ENCODE data around the gene TLE6. TPM values are rescaled to one million over a fixed set of nuclear protein-coding genes. Genes with fewer than 3 reads are reported as not detected.

The TLE6 gene
- total and polyA plus RNA-seq, 2 of the 13 experiments (the other 11 are each of a cell fraction or from before 2014, with no cell fraction given): 0.24 to 5.5 TPM

DNA sequence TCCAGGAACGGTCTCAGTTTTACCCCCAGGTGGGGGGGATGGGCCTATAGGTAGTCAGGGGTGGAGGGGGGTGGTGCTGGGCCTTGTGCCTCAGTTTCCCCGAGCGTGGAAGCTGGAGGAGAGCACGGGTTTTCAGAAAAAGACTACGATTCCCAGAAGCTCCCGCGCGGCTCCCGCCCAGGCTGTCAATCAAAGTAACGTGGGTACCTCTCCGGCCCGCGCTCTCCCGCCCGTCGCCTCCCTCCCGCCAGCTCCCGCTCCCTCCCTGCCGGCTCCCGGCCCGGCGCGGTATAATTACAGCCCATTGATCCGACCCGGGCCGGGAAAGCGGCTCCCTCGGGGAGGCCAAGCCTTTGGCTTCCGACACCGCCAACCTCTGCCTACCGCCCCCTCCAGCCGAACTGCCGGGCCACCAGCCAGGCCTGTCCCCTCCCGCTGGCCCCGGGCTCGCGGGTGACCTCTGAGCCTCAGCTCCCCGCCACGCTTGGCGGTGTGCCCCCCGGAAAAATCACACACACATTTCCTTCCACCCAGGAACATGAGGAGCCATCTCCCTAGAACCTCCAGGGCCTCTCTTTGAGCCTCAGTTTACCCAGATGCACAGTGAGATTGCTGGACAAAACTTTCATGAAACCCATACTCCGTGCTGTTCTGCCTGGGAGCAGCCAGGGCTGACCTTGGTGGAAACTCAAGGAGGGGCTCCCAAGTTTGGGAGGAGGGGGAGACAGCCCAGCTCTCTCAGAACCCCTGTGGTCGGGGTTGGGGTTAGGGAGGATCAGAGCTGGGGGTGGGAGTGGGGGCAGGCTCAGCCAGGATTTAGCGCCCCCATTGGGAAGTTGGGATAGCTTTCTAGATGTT is 59.0 kb downstream of the TLE6 start (continued):
- TF ChIP-seq ZNF788 (CRISPR knock-in tag; IDR thresholded peaks at IDR 0.05; ENCODE audit: borderline replicate concordance): peak; percentile 80; the same call in 1 of the 2 replicates
- peak; percentile 79 for TF ChIP-seq MTA1 (CRISPR knock-in tag; IDR thresholded peaks at IDR 0.05; ENCODE audit: borderline replicate concordance)
- no peak for TF ChIP-seq ZNF256 (CRISPR knock-in tag; conservative IDR thresholded peaks at IDR 0.05)
- TF ChIP-seq, protein P1, sequence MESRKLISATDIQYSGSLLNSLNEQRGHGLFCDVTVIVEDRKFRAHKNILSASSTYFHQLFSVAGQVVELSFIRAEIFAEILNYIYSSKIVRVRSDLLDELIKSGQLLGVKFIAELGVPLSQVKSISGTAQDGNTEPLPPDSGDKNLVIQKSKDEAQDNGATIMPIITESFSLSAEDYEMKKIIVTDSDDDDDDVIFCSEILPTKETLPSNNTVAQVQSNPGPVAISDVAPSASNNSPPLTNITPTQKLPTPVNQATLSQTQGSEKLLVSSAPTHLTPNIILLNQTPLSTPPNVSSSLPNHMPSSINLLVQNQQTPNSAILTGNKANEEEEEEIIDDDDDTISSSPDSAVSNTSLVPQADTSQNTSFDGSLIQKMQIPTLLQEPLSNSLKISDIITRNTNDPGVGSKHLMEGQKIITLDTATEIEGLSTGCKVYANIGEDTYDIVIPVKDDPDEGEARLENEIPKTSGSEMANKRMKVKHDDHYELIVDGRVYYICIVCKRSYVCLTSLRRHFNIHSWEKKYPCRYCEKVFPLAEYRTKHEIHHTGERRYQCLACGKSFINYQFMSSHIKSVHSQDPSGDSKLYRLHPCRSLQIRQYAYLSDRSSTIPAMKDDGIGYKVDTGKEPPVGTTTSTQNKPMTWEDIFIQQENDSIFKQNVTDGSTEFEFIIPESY (CRISPR knock-in tag; IDR thresholded peaks at IDR 0.05): peak; percentile 45
- TF ChIP-seq ZC3H13 (CRISPR knock-in tag; IDR thresholded peaks at IDR 0.05): peak; percentile 53; the same call in 1 of the 2 replicates
- no peak for TF ChIP-seq ZEB1 (IDR thresholded peaks at IDR 0.05; ENCODE audit: insufficient replicate concordance, low read depth)
- TF ChIP-seq, protein P2, sequence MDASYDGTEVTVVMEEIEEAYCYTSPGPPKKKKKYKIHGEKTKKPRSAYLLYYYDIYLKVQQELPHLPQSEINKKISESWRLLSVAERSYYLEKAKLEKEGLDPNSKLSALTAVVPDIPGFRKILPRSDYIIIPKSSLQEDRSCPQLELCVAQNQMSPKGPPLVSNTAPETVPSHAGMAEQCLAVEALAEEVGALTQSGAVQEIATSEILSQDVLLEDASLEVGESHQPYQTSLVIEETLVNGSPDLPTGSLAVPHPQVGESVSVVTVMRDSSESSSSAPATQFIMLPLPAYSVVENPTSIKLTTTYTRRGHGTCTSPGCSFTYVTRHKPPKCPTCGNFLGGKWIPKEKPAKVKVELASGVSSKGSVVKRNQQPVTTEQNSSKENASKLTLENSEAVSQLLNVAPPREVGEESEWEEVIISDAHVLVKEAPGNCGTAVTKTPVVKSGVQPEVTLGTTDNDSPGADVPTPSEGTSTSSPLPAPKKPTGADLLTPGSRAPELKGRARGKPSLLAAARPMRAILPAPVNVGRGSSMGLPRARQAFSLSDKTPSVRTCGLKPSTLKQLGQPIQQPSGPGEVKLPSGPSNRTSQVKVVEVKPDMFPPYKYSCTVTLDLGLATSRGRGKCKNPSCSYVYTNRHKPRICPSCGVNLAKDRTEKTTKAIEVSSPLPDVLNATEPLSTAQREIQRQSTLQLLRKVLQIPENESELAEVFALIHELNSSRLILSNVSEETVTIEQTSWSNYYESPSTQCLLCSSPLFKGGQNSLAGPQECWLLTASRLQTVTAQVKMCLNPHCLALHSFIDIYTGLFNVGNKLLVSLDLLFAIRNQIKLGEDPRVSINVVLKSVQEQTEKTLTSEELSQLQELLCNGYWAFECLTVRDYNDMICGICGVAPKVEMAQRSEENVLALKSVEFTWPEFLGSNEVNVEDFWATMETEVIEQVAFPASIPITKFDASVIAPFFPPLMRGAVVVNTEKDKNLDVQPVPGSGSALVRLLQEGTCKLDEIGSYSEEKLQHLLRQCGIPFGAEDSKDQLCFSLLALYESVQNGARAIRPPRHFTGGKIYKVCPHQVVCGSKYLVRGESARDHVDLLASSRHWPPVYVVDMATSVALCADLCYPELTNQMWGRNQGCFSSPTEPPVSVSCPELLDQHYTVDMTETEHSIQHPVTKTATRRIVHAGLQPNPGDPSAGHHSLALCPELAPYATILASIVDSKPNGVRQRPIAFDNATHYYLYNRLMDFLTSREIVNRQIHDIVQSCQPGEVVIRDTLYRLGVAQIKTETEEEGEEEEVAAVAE (CRISPR knock-in tag; IDR thresholded peaks at IDR 0.05; ENCODE audit: borderline replicate concordance): no peak
- TF ChIP-seq, protein P3, sequence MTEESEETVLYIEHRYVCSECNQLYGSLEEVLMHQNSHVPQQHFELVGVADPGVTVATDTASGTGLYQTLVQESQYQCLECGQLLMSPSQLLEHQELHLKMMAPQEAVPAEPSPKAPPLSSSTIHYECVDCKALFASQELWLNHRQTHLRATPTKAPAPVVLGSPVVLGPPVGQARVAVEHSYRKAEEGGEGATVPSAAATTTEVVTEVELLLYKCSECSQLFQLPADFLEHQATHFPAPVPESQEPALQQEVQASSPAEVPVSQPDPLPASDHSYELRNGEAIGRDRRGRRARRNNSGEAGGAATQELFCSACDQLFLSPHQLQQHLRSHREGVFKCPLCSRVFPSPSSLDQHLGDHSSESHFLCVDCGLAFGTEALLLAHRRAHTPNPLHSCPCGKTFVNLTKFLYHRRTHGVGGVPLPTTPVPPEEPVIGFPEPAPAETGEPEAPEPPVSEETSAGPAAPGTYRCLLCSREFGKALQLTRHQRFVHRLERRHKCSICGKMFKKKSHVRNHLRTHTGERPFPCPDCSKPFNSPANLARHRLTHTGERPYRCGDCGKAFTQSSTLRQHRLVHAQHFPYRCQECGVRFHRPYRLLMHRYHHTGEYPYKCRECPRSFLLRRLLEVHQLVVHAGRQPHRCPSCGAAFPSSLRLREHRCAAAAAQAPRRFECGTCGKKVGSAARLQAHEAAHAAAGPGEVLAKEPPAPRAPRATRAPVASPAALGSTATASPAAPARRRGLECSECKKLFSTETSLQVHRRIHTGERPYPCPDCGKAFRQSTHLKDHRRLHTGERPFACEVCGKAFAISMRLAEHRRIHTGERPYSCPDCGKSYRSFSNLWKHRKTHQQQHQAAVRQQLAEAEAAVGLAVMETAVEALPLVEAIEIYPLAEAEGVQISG (CRISPR knock-in tag; IDR thresholded peaks at IDR 0.05): peak; percentile 61
- TF ChIP-seq MAFG (CRISPR knock-in tag; IDR thresholded peaks at IDR 0.05): no peak
- TF ChIP-seq TP53 (CRISPR knock-in tag; conservative IDR thresholded peaks at IDR 0.05): 0 out of 2 replicates have a peak, but pooled peaks have one; percentile 55
- TF ChIP-seq TOE1 (CRISPR knock-in tag; IDR thresholded peaks at IDR 0.05): no peak
- no peak for TF ChIP-seq MYNN (CRISPR knock-in tag; IDR thresholded peaks at IDR 0.05; ENCODE audit: low read depth)
- no peak for TF ChIP-seq ZNF34 (CRISPR knock-in tag; IDR thresholded peaks at IDR 0.05; ENCODE audit: borderline replicate concordance)
- TF ChIP-seq SMARCC2 (IDR thresholded peaks at IDR 0.05): no peak
- no peak for TF ChIP-seq ADNP (CRISPR knock-in tag; IDR thresholded peaks at IDR 0.05)
- 0 out of 2 replicates have a peak, but pooled peaks have one; percentile 53 for TF ChIP-seq SALL2 (CRISPR knock-in tag; IDR thresholded peaks at IDR 0.05)
- TF ChIP-seq THAP11 (CRISPR knock-in tag; IDR thresholded peaks at IDR 0.05): peak; percentile 97
- no peak for TF ChIP-seq NPAS2 (CRISPR knock-in tag; IDR thresholded peaks at IDR 0.05; ENCODE audit: borderline replicate concordance)
- no peak for TF ChIP-seq ZNF781 (CRISPR knock-in tag; IDR thresholded peaks at IDR 0.05; ENCODE audit: borderline replicate concordance, not compliant biosample characterization)
- no peak for TF ChIP-seq GZF1 (CRISPR knock-in tag; IDR thresholded peaks at IDR 0.05)
- no peak for TF ChIP-seq RBAK (CRISPR knock-in tag; IDR thresholded peaks at IDR 0.05)

Data from HepG2 (cell line).